Ovary (tissue), 3 donors: ENCODE measurements around the gene APOE.

Source experiments
- CTCF ChIP-seq, 3 donors: fragments of 450-650 bp in 2 of 3; fragments of 200-600 bp in 1 of 3; IDR thresholded peaks; one replicate each; pipeline versions ENCODE4 v1.5.1 to v1.8.0; 2016 to 2022; ENCODE audit warnings: antibody characterized with exemption in 3 of 3, mild to moderate bottlenecking in 1 of 3
- EP300 ChIP-seq: sonication (generic); formaldehyde crosslinking; IDR thresholded peaks from one replicate; pipeline ENCODE4 v1.6.1; 2017; ENCODE audit warnings: antibody characterized with exemption
- POLR2A ChIP-seq: fragments of 450-650 bp; IDR thresholded peaks from one replicate; pipeline ENCODE4 v1.6.1; 2017; ENCODE audit warnings: antibody characterized with exemption, mild to moderate bottlenecking, moderate library complexity
- donor health status: DM: no; HTN: no; CAD: no.

- no peak for TF ChIP-seq CTCF (IDR thresholded peaks at IDR 0.05)
- no peak for TF ChIP-seq EP300
- no peak for TF ChIP-seq POLR2A
Measured at GRCh38 chr19:44865196-44865767, 40.3 kb upstream of the APOE start.
